ENCODE results near the gene CFAP20DC.

CFAP20DC gene

GRCh38 chr3:59046839-59047238, 3.0 kb downstream of the CFAP20DC start:
- TF ChIP-seq POLR2A (IDR thresholded peaks at IDR 0.05; ENCODE audit: extremely low read depth, insufficient read length) (no peak), CTCF (IDR thresholded peaks at IDR 0.05; ENCODE audit: low read depth, low read length) (no peak), MAX (IDR thresholded peaks at IDR 0.05; ENCODE audit: low read depth, low read length) (no peak), MYC (IDR thresholded peaks at IDR 0.05; ENCODE audit: low read depth, low read length) (no peak)
- no peak overlapping the region for H3K4me3 ChIP-seq (ENCODE audit: low read depth, low read length)
- no peak for DNase-seq (ENCODE audit: low read depth)

- TF ChIP-seq MAX (IDR thresholded peaks at IDR 0.05; ENCODE audit: low read depth, low read length) (no peak), POLR2A (IDR thresholded peaks at IDR 0.05; ENCODE audit: extremely low read depth, insufficient read length) (no peak), MYC (IDR thresholded peaks at IDR 0.05; ENCODE audit: low read depth, low read length) (no peak), CTCF (IDR thresholded peaks at IDR 0.05; ENCODE audit: low read depth, low read length) (no peak)
- no peak for DNase-seq (ENCODE audit: low read depth)
- H3K4me3 ChIP-seq (ENCODE audit: low read depth, low read length) = no peak overlapping the region
Measured at GRCh38 chr3:59043391-59043790, 6.4 kb downstream of the CFAP20DC start.

- H3K4me3 ChIP-seq (ENCODE audit: low read depth, low read length) = no peak overlapping the region
- TF ChIP-seq POLR2A (IDR thresholded peaks at IDR 0.05; ENCODE audit: extremely low read depth, insufficient read length) = no peak
- TF ChIP-seq MYC (IDR thresholded peaks at IDR 0.05; ENCODE audit: low read depth, low read length) = no peak
- no peak for TF ChIP-seq MAX (IDR thresholded peaks at IDR 0.05; ENCODE audit: low read depth, low read length)
- TF ChIP-seq CTCF (IDR thresholded peaks at IDR 0.05; ENCODE audit: low read depth, low read length) = no peak
- DNase-seq (ENCODE audit: low read depth) = no peak
Measured at GRCh38 chr3:59040902-59041301, 8.9 kb downstream of the CFAP20DC start.

GRCh38 chr3:59027607-59028006, 22.2 kb downstream of the CFAP20DC start:
- no peak for DNase-seq (ENCODE audit: low read depth)
- TF ChIP-seq MYC (IDR thresholded peaks at IDR 0.05; ENCODE audit: low read depth, low read length) (no peak), CTCF (IDR thresholded peaks at IDR 0.05; ENCODE audit: low read depth, low read length) (no peak), MAX (IDR thresholded peaks at IDR 0.05; ENCODE audit: low read depth, low read length) (no peak), POLR2A (IDR thresholded peaks at IDR 0.05; ENCODE audit: extremely low read depth, insufficient read length) (no peak)
- H3K4me3 ChIP-seq (ENCODE audit: low read depth, low read length) = no peak overlapping the region

- TF ChIP-seq CTCF (IDR thresholded peaks at IDR 0.05; ENCODE audit: low read depth, low read length) (no peak), MAX (IDR thresholded peaks at IDR 0.05; ENCODE audit: low read depth, low read length) (no peak), MYC (IDR thresholded peaks at IDR 0.05; ENCODE audit: low read depth, low read length) (no peak), POLR2A (IDR thresholded peaks at IDR 0.05; ENCODE audit: extremely low read depth, insufficient read length) (no peak)
- H3K4me3 ChIP-seq (ENCODE audit: low read depth, low read length) = no peak overlapping the region
- no peak for DNase-seq (ENCODE audit: low read depth)
Measured at GRCh38 chr3:59023612-59024011, 26.2 kb downstream of the CFAP20DC start.

- no peak for TF ChIP-seq MAX (IDR thresholded peaks at IDR 0.05; ENCODE audit: low read depth, low read length)
- no peak for TF ChIP-seq POLR2A (IDR thresholded peaks at IDR 0.05; ENCODE audit: extremely low read depth, insufficient read length)
- TF ChIP-seq MYC (IDR thresholded peaks at IDR 0.05; ENCODE audit: low read depth, low read length) = no peak
- TF ChIP-seq CTCF (IDR thresholded peaks at IDR 0.05; ENCODE audit: low read depth, low read length) = no peak
- DNase-seq (ENCODE audit: low read depth) = no peak
- H3K4me3 ChIP-seq (ENCODE audit: low read depth, low read length) = no peak overlapping the region
Measured at GRCh38 chr3:59017617-59017984, 32.2 kb downstream of the CFAP20DC start.
